Measurements from ENCODE around the gene RAD51B. TPM values are rescaled to one million over a fixed set of nuclear protein-coding genes. Genes with fewer than 3 reads are reported as not detected.

Gene RAD51B
- total and polyA plus RNA-seq, 4 experiments from 2014 or later: 22.0 to 35.7 (median 31.4) TPM

GRCh38 chr14:68599896-68600610 lies 780.5 kb downstream of the RAD51B start:
- no peaks in the 10 kb centered on the region for H3K36me3 Mint-ChIP-seq
- POLR2A ChIA-PET (ENCODE audit: partially characterized antibody): no interaction called here
- Histone ChIP-seq H3K27me3 (ENCODE audit: insufficient read depth, low read length) (no peaks in the 10 kb centered on the region), H3K27ac (ENCODE audit: low read depth, low read length) (no peak overlapping the region), H3K4me3 (ENCODE audit: low read length in 2 of 2) (no peak overlapping the region), H3K9me3 (ENCODE audit: control insufficient read depth in 1 of 2, low read length in 2 of 2) (no peaks in the 10 kb centered on the region), H3K4me1 (ENCODE audit: insufficient read depth, low read length) (no peaks in the 10 kb centered on the region), H3K36me3 (ENCODE audit: insufficient read depth, low read length) (no peaks in the 10 kb centered on the region)
- intact Hi-C loops (cut with micrococcal nuclease): no loop called here
- CTCF ChIA-PET (ENCODE audit: partially characterized antibody): no interaction called here
- no peak overlapping the region for H3K4me3 Mint-ChIP-seq
- H3K27me3 Mint-ChIP-seq: no peaks in the 10 kb centered on the region
- H3K9me3 Mint-ChIP-seq: peaks cover 0 to 4% (median under 1%) of the 10 kb centered on the region in 8 donors
- no peak overlapping the region for H3K27ac Mint-ChIP-seq
- DNase-seq: no peak
- peaks cover 0 to 2% (median 0%) of the 10 kb centered on the region in 4 donors for H3K4me1 Mint-ChIP-seq

- Histone ChIP-seq H3K9me3 (ENCODE audit: control insufficient read depth in 1 of 2, low read length in 2 of 2) (no peaks in the 10 kb centered on the region), H3K27me3 (ENCODE audit: insufficient read depth, low read length) (no peaks in the 10 kb centered on the region), H3K27ac (ENCODE audit: low read depth, low read length) (no peak overlapping the region), H3K36me3 (ENCODE audit: insufficient read depth, low read length) (no peaks in the 10 kb centered on the region), H3K4me1 (ENCODE audit: insufficient read depth, low read length) (no peaks in the 10 kb centered on the region), H3K4me3 (ENCODE audit: low read length in 2 of 2) (no peak overlapping the region)
- ChIA-PET CTCF (ENCODE audit: partially characterized antibody) (no interaction called here), POLR2A (ENCODE audit: partially characterized antibody) (no interaction called here)
- H3K4me1 Mint-ChIP-seq: peaks cover 0 to 2% (median 0%) of the 10 kb centered on the region in 4 donors
- H3K27ac Mint-ChIP-seq: no peak overlapping the region
- H3K36me3 Mint-ChIP-seq: peaks cover 0 to 4% of the 10 kb centered on the region in 2 donors
- H3K4me3 Mint-ChIP-seq: no peak overlapping the region
- intact Hi-C loops (cut with micrococcal nuclease): no loop called here
- no peaks in the 10 kb centered on the region for H3K27me3 Mint-ChIP-seq
- no peak for DNase-seq
- H3K9me3 Mint-ChIP-seq: peaks cover 0 to 16% (median 4%) of the 10 kb centered on the region in 8 donors
Measured at GRCh38 chr14:68602507-68602906, 782.9 kb downstream of the RAD51B start.

GRCh38 chr14:68603533-68604360 lies 784.2 kb downstream of the RAD51B start:
- intact Hi-C loops (cut with micrococcal nuclease): no loop called here
- Mint-ChIP-seq H3K36me3 (peaks cover 0 to 4% of the 10 kb centered on the region in 2 donors), H3K4me3 (no peak overlapping the region), H3K4me1 (peaks cover 0 to 2% (median 0%) of the 10 kb centered on the region in 4 donors), H3K27me3 (no peaks in the 10 kb centered on the region), H3K9me3 (peaks cover 0 to 16% (median 4%) of the 10 kb centered on the region in 8 donors), H3K27ac (no peak overlapping the region)
- POLR2A ChIA-PET (ENCODE audit: partially characterized antibody): no interaction called here
- Histone ChIP-seq H3K27ac (ENCODE audit: low read depth, low read length) (no peak overlapping the region), H3K9me3 (ENCODE audit: control insufficient read depth in 1 of 2, low read length in 2 of 2) (no peaks in the 10 kb centered on the region), H3K36me3 (ENCODE audit: insufficient read depth, low read length) (no peaks in the 10 kb centered on the region), H3K4me1 (ENCODE audit: insufficient read depth, low read length) (no peaks in the 10 kb centered on the region), H3K27me3 (ENCODE audit: insufficient read depth, low read length) (no peaks in the 10 kb centered on the region), H3K4me3 (ENCODE audit: low read length in 2 of 2) (no peak overlapping the region)
- CTCF ChIA-PET (ENCODE audit: partially characterized antibody): no interaction called here
- no peak for DNase-seq

GRCh38 chr14:68604361-68604730 lies 784.8 kb downstream of the RAD51B start:
- POLR2A ChIA-PET (ENCODE audit: partially characterized antibody): no interaction called here
- no peaks in the 10 kb centered on the region for H3K4me1 ChIP-seq (ENCODE audit: insufficient read depth, low read length)
- intact Hi-C loops (cut with micrococcal nuclease): no loop called here

GRCh38 chr14:68604822-68605221 lies 785.2 kb downstream of the RAD51B start:
- no peak overlapping the region for H3K4me3 ChIP-seq (ENCODE audit: low read length in 2 of 2)
- H3K4me1 ChIP-seq (ENCODE audit: insufficient read depth, low read length): no peaks in the 10 kb centered on the region
- H3K27ac ChIP-seq (ENCODE audit: low read depth, low read length): no peak overlapping the region
- no peak for DNase-seq
- no peaks in the 10 kb centered on the region for H3K27me3 ChIP-seq (ENCODE audit: insufficient read depth, low read length)
- CTCF ChIA-PET (ENCODE audit: partially characterized antibody): no interaction called here
- H3K9me3 ChIP-seq (ENCODE audit: control insufficient read depth in 1 of 2, low read length in 2 of 2): no peaks in the 10 kb centered on the region
- POLR2A ChIA-PET (ENCODE audit: partially characterized antibody): no interaction called here
- H3K4me3 Mint-ChIP-seq: no peak overlapping the region
- no peaks in the 10 kb centered on the region for H3K4me1 Mint-ChIP-seq
- no peaks in the 10 kb centered on the region for H3K36me3 ChIP-seq (ENCODE audit: insufficient read depth, low read length)
- no peaks in the 10 kb centered on the region for H3K27me3 Mint-ChIP-seq
- peaks cover 0 to 16% (median 4%) of the 10 kb centered on the region in 8 donors for H3K9me3 Mint-ChIP-seq
- H3K36me3 Mint-ChIP-seq: peaks cover 0 to 4% of the 10 kb centered on the region in 2 donors
- no peak overlapping the region for H3K27ac Mint-ChIP-seq
- intact Hi-C loops (cut with micrococcal nuclease): no loop called here

More at GRCh38 chr14:68604361-68604730, 784.8 kb downstream of the RAD51B start:
- H3K27ac Mint-ChIP-seq: no peak overlapping the region
- no peaks in the 10 kb centered on the region for H3K9me3 ChIP-seq (ENCODE audit: control insufficient read depth in 1 of 2, low read length in 2 of 2)
- peaks cover 0 to 16% (median 4%) of the 10 kb centered on the region in 8 donors for H3K9me3 Mint-ChIP-seq
- no peak overlapping the region for H3K4me3 ChIP-seq (ENCODE audit: low read length in 2 of 2)
- no peak for DNase-seq
- peaks cover 0 to 4% of the 10 kb centered on the region in 2 donors for H3K36me3 Mint-ChIP-seq
- no peaks in the 10 kb centered on the region for H3K27me3 Mint-ChIP-seq
- H3K4me3 Mint-ChIP-seq: no peak overlapping the region
- no peaks in the 10 kb centered on the region for H3K27me3 ChIP-seq (ENCODE audit: insufficient read depth, low read length)
- H3K4me1 Mint-ChIP-seq: no peaks in the 10 kb centered on the region
- CTCF ChIA-PET (ENCODE audit: partially characterized antibody): no interaction called here
- no peak overlapping the region for H3K27ac ChIP-seq (ENCODE audit: low read depth, low read length)
- no peaks in the 10 kb centered on the region for H3K36me3 ChIP-seq (ENCODE audit: insufficient read depth, low read length)

- Mint-ChIP-seq H3K27ac (no peak overlapping the region), H3K27me3 (no peaks in the 10 kb centered on the region), H3K4me1 (no peaks in the 10 kb centered on the region), H3K4me3 (no peak overlapping the region), H3K9me3 (peaks cover 0 to 16% (median 4%) of the 10 kb centered on the region in 8 donors), H3K36me3 (peaks cover 0 to 4% of the 10 kb centered on the region in 2 donors)
- Histone ChIP-seq H3K4me3 (ENCODE audit: low read length in 2 of 2) (no peak overlapping the region), H3K27me3 (ENCODE audit: insufficient read depth, low read length) (no peaks in the 10 kb centered on the region), H3K36me3 (ENCODE audit: insufficient read depth, low read length) (no peaks in the 10 kb centered on the region), H3K4me1 (ENCODE audit: insufficient read depth, low read length) (no peaks in the 10 kb centered on the region), H3K9me3 (ENCODE audit: control insufficient read depth in 1 of 2, low read length in 2 of 2) (no peaks in the 10 kb centered on the region), H3K27ac (ENCODE audit: low read depth, low read length) (no peak overlapping the region)
- POLR2A ChIA-PET (ENCODE audit: partially characterized antibody): no interaction called here
- CTCF ChIA-PET (ENCODE audit: partially characterized antibody): no interaction called here
- intact Hi-C loops (cut with micrococcal nuclease): no loop called here
- no peak for DNase-seq
Measured at GRCh38 chr14:68606176-68606575, 786.6 kb downstream of the RAD51B start.

GRCh38 chr14:68606644-68607043 lies 787.1 kb downstream of the RAD51B start:
- H3K4me1 Mint-ChIP-seq: peaks cover 0 to under 1% (median 0%) of the 10 kb centered on the region in 4 donors

More at GRCh38 chr14:68606644-68607043, 787.1 kb downstream of the RAD51B start:
- peaks cover 0 to 14% (median 4%) of the 10 kb centered on the region in 8 donors for H3K9me3 Mint-ChIP-seq
- DNase-seq: no peak
- Histone ChIP-seq H3K4me3 (ENCODE audit: low read length in 2 of 2) (no peak overlapping the region), H3K27ac (ENCODE audit: low read depth, low read length) (no peak overlapping the region), H3K27me3 (ENCODE audit: insufficient read depth, low read length) (no peaks in the 10 kb centered on the region), H3K9me3 (ENCODE audit: control insufficient read depth in 1 of 2, low read length in 2 of 2) (no peaks in the 10 kb centered on the region), H3K4me1 (ENCODE audit: insufficient read depth, low read length) (no peaks in the 10 kb centered on the region), H3K36me3 (ENCODE audit: insufficient read depth, low read length) (no peaks in the 10 kb centered on the region)
- ChIA-PET CTCF (ENCODE audit: partially characterized antibody) (interaction anchor here (0.6 kb wide), 1 partner anchor 9 kb away, joined by 4 read pairs; no protein-coding TSS in a partner anchor), POLR2A (ENCODE audit: partially characterized antibody) (no interaction called here)
- H3K27me3 Mint-ChIP-seq: no peaks in the 10 kb centered on the region
- H3K36me3 Mint-ChIP-seq: peaks cover 0 to 4% of the 10 kb centered on the region in 2 donors
- intact Hi-C loops (cut with micrococcal nuclease): no loop called here
- no peak overlapping the region for H3K27ac Mint-ChIP-seq
- H3K4me3 Mint-ChIP-seq: no peak overlapping the region

Measured in CD4-positive, alpha-beta memory T cell (primary cell).